ENCODE data around the gene KRT1.

DNA sequence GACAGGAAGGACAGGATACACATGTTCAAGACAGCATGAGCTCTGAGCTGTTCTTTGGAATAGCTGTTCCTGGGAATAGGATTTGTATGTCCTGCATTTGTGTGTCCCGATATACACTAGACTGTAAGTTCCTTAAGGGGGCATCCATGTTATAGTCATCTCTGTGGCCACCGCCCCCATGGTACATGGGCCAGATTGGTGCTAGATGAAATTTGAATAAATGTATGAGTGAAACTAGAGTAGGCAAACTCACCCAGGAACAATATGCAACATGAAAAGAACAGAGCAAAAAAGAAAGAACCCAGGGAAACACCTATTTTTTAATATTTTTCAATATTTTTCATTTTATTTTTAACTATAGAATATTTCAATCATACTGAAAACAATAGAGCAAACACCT, 48.2 kb upstream of the KRT1 start:
- TF ChIP-seq EZH2 (IDR thresholded peaks at IDR 0.05) (no peak), POLR2AphosphoS5 (IDR thresholded peaks at IDR 0.05; ENCODE audit: borderline replicate concordance, low read depth, low read length) (no peak)

All from SK-N-MC (cell line).